Medulla oblongata (tissue), 1 donor: ENCODE data around the gene COL2A1.

Experiments
- DNase-seq: peaks from one replicate; pipeline ENCODE4 v3.0.0-alpha.2; 2015; ENCODE audit errors: extremely low spot score

The COL2A1 gene

GRCh38 chr12:47946413-47947323 lies 57.6 kb downstream of the COL2A1 start:
- no peak for DNase-seq

DNA sequence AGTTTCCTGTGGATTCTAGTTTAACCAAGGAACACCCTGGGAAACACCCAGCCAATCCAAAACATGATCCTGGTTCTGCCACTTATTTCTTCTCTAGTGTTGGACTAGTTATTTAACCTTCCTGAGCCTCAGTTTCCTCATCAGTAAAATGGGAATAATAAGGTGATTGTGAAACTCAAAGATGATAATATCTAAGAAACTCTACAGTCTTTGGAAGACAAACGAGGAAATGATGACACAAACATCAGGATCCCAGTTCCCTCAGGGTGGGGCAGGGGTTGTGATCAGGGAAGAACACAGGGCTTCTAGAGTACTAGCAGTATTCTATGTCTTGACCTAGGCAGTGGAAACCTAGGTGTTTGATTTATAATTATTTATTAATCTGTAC lies 58.9 kb downstream of the COL2A1 start:
- no peak for DNase-seq

DNA sequence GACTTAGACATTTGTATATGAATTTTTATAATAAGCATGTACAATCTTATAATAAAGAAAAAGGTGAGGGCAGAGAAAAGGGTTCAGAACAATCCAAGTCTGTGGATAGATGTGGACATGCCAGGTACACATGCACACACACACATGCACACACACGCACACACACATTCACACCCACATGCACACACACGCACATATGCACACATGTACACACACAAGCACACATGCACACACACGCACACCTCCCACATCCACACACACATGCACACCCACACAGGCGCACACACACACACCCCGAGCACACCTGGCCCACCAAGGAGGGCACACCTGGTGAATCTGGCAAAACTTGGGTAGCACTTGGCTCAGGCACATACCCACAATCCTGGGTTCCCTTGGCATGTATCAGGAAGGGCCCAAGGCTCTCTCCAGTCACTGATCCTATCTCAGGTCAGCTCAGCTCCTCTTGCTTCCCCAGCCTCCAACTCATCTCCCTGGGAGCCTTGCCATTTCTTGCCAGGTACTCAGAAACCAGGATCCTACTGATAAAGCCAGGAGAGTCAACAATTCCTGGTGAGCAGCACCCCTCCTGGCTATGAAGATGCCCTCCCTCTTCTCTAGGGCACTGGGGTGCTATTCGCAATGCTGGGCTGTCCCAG lies 59.5 kb downstream of the COL2A1 start:
- DNase-seq, result no peak

GRCh38 chr12:47943623-47944340 lies 60.5 kb downstream of the COL2A1 start:
- DNase-seq, result no peak

- DNase-seq, result no peak
Observed at GRCh38 chr12:47942614-47943225, 61.6 kb downstream of the COL2A1 start.

GRCh38 chr12:47941871-47942613 lies 62.2 kb downstream of the COL2A1 start:
- no peak for DNase-seq

DNA sequence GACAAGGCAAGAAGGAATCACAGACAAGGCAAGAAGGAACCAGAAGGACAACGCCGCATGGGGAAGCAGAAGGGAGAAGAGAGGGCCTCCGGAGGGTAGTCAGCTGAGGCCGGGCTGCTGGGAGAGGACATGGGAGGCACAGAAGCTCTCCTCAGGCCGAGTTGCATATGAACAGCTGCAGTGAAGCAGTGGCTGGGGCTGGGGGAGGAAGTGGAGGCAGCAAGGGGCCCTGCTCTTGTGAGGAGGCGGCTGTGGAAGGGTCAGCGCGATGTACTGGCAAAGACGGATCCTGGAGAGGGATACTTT lies 62.8 kb downstream of the COL2A1 start:
- DNase-seq, result no peak

DNA sequence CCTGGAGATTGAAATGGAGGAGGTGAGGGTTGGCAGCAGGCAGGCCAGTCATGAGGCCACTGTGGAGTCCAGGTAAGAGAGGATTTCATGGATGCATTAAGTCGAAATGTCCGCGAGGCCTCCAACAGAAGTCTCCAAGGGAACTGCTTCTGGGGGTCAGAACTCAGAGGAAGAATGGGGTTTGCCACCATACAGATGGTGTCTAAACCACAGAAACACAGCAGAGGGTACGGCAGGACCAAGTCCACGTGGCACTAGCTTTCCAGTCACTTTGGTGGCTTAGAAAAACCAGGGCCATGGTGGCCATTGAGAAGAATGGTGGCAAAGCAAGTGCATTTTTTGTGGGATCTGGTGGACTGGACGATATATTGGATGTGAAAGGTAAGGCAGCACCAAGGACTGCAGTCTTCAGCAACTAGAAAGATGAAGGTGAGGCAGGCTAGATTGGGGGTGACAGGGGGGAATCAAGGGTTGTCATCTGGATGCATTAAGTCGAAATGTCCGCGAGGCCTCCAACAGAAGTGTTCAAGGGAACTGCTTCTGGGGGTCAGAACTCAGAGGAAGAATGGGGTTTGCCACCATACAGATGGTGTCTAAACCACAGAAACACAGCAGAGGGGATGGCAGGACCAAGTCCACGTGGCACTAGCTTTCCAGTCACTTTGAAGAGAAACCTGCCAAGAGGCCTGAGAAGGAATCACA lies 63.4 kb downstream of the COL2A1 start:
- DNase-seq, result no peak

DNA sequence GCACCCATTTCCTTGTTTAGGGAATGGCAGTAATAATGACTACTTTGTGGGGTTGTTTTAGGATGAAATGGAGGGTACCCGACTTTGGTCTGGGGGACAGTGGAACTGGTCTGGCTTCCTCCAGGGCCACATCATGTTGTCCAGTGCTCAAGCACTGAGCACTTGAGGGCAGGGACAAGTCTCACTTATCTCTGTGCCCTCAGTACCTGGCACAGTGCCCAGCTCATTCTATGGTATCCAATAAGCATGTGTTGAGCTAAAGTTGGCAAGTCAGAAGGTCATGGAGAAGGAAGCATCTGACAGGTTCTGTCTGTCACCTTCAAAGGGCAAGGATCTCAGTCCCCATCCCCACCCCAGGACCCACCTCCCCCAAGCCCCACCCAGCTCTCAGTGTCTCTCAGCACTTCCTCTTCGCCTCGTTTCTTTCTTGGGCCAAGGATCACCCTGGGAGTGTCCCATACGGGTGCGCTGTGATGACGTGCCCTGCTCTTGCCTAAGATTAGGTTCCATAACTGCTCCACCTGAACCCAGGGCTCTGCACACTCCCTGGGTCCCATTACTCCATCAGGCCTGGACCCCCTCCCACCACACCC lies 65.2 kb downstream of the COL2A1 start:
- DNase-seq, result no peak

GRCh38 chr12:47938594-47938993 lies 65.7 kb downstream of the COL2A1 start:
- DNase-seq, result no peak

GRCh38 chr12:47938093-47938492 lies 66.2 kb downstream of the COL2A1 start:
- no peak for DNase-seq

DNA sequence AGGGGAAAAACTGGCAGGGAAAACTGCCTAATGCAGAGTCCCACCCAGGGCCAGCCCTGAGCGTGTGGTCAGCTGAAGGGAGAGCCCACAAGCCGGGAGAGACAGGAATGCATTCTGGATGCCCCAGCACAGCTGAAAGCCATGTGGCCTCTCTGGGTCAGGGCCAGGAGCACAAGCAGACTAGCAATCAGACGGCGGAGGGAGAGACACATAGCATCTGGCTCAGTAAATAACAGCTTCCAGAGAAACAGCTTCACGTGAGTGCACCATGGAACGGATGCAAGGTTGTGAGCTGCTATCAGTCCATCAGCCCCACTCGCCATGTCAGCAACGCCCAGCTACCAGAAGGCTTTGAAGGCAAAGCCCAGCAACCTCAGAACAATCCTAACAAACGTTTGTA lies 69.1 kb downstream of the COL2A1 start:
- DNase-seq, result peak; percentile 40

DNA sequence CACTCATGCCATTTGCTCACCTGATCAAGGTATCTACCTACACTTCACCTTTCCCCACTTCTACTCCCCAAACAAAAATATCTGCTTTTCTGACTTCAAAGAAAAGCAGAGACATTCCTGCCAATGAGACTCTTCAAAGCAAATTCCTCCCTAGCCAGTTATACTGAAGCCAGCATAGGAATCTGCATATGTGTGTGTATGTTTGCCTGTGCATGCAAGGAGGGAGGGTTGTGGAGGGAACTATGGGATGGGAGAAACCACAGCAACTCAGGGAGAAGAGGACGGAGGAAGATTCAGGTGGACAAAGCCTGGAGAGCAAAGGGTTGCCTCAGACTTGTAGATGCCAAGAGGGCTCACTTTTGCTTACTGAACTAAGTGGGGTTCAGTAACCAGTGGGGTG lies 73.1 kb downstream of the COL2A1 start:
- DNase-seq, result no peak

GRCh38 chr12:47930634-47931033 lies 73.6 kb downstream of the COL2A1 start:
- DNase-seq, result no peak

- DNase-seq, result no peak
Observed at GRCh38 chr12:47927346-47927745, 76.9 kb downstream of the COL2A1 start.
